ENCODE results near the gene RNF126. TPM values are rescaled to one million over a fixed set of nuclear protein-coding genes. Genes with fewer than 3 reads are reported as not detected.

Gene RNF126
- total RNA-seq, 1 donor from 2014 or later = 58.3 TPM

- Histone ChIP-seq H3K9me3 (ENCODE audit: insufficient read depth, low read depth, low read length) (no peaks in the 10 kb centered on the region), H3K27me3 (ENCODE audit: insufficient read depth, low read length) (no peaks in the 10 kb centered on the region), H4K20me1 (ENCODE audit: insufficient read depth, low read length) (peaks cover 3% of the 10 kb centered on the region), H2AFZ (ENCODE audit: low read depth, low read length) (no peak overlapping the region), H3K4me1 (ENCODE audit: insufficient read depth, low read length) (peaks cover 7% of the 10 kb centered on the region), H3K79me2 (ENCODE audit: insufficient read depth, low read length) (no peaks in the 10 kb centered on the region), H3K9ac (ENCODE audit: low read length) (no peak overlapping the region), H3K36me3 (ENCODE audit: insufficient read depth, low read length) (no peaks in the 10 kb centered on the region), H3K27ac (ENCODE audit: low read depth, low read length) (no peak overlapping the region), H3K4me3 (ENCODE audit: insufficient read depth, low read depth, low read length) (no peak overlapping the region), H3K4me2 (ENCODE audit: low read length) (no peak overlapping the region)
- TF ChIP-seq EZH2 (IDR thresholded peaks at IDR 0.05; ENCODE audit: insufficient read depth, low read length) = no peak
- no peak for TF ChIP-seq CTCF (IDR thresholded peaks at IDR 0.05; ENCODE audit: insufficient read depth, low read depth, low read length)
- peaks cover 3% of the 10 kb centered on the region for H3K27me3 Mint-ChIP-seq (ENCODE audit: low read depth, unreplicated experiment)
- FAIRE-seq = no peak
- H3K36me3 Mint-ChIP-seq (ENCODE audit: low read depth, unreplicated experiment) = peaks cover 2% of the 10 kb centered on the region
- H3K9me3 Mint-ChIP-seq (ENCODE audit: unreplicated experiment) = no peaks in the 10 kb centered on the region
- H3K4me3 Mint-ChIP-seq (ENCODE audit: unreplicated experiment) = no peak overlapping the region
- H3K27ac Mint-ChIP-seq (ENCODE audit: unreplicated experiment) = no peak overlapping the region
- H3K4me1 Mint-ChIP-seq (ENCODE audit: low read depth, unreplicated experiment) = peaks cover 2% of the 10 kb centered on the region
- DNase-seq (ENCODE audit: low read depth) = no peak
These were observed 19.3 kb downstream of the RNF126 start for GRCh38 chr19:643736-644135.

- Mint-ChIP-seq H3K36me3 (ENCODE audit: low read depth, unreplicated experiment) (peaks cover 2% of the 10 kb centered on the region), H3K4me3 (ENCODE audit: unreplicated experiment) (no peak overlapping the region), H3K27ac (ENCODE audit: unreplicated experiment) (no peak overlapping the region), H3K9me3 (ENCODE audit: unreplicated experiment) (no peaks in the 10 kb centered on the region), H3K4me1 (ENCODE audit: low read depth, unreplicated experiment) (peaks cover 2% of the 10 kb centered on the region), H3K27me3 (ENCODE audit: low read depth, unreplicated experiment) (peaks cover 3% of the 10 kb centered on the region)
- no peaks in the 10 kb centered on the region for H3K9me3 ChIP-seq (ENCODE audit: insufficient read depth, low read depth, low read length)
- H3K4me3 ChIP-seq (ENCODE audit: insufficient read depth, low read depth, low read length) = no peak overlapping the region
- H3K36me3 ChIP-seq (ENCODE audit: insufficient read depth, low read length) = no peaks in the 10 kb centered on the region
- H3K79me2 ChIP-seq (ENCODE audit: insufficient read depth, low read length) = no peaks in the 10 kb centered on the region
- H3K27me3 ChIP-seq (ENCODE audit: insufficient read depth, low read length) = no peaks in the 10 kb centered on the region
- DNase-seq (ENCODE audit: low read depth) (no peak), FAIRE-seq (no peak)
- H4K20me1 ChIP-seq (ENCODE audit: insufficient read depth, low read length) = peaks cover 3% of the 10 kb centered on the region
- H2AFZ ChIP-seq (ENCODE audit: low read depth, low read length) = no peak overlapping the region
- no peak overlapping the region for H3K27ac ChIP-seq (ENCODE audit: low read depth, low read length)
- H3K4me2 ChIP-seq (ENCODE audit: low read length) = no peak overlapping the region
- TF ChIP-seq EZH2 (IDR thresholded peaks at IDR 0.05; ENCODE audit: insufficient read depth, low read length) = no peak
- TF ChIP-seq CTCF (IDR thresholded peaks at IDR 0.05; ENCODE audit: insufficient read depth, low read depth, low read length) = no peak
- H3K4me1 ChIP-seq (ENCODE audit: insufficient read depth, low read length) = peaks cover 8% of the 10 kb centered on the region
- H3K9ac ChIP-seq (ENCODE audit: low read length) = no peak overlapping the region
These were observed 20.0 kb downstream of the RNF126 start for GRCh38 chr19:642767-643727.

GRCh38 chr19:641702-642101 lies 21.3 kb downstream of the RNF126 start:
- Histone ChIP-seq H3K4me3 (ENCODE audit: insufficient read depth, low read depth, low read length) (no peak overlapping the region), H3K79me2 (ENCODE audit: insufficient read depth, low read length) (no peaks in the 10 kb centered on the region), H3K4me2 (ENCODE audit: low read length) (no peak overlapping the region), H3K27me3 (ENCODE audit: insufficient read depth, low read length) (no peaks in the 10 kb centered on the region), H3K9ac (ENCODE audit: low read length) (no peak overlapping the region), H3K36me3 (ENCODE audit: insufficient read depth, low read length) (no peaks in the 10 kb centered on the region), H4K20me1 (ENCODE audit: insufficient read depth, low read length) (peaks cover 3% of the 10 kb centered on the region), H3K9me3 (ENCODE audit: insufficient read depth, low read depth, low read length) (no peaks in the 10 kb centered on the region), H2AFZ (ENCODE audit: low read depth, low read length) (no peak overlapping the region), H3K4me1 (ENCODE audit: insufficient read depth, low read length) (peaks cover 8% of the 10 kb centered on the region), H3K27ac (ENCODE audit: low read depth, low read length) (no peak overlapping the region)
- no peak for DNase-seq (ENCODE audit: low read depth)
- H3K4me1 Mint-ChIP-seq (ENCODE audit: low read depth, unreplicated experiment) = peaks cover 2% of the 10 kb centered on the region
- TF ChIP-seq CTCF (IDR thresholded peaks at IDR 0.05; ENCODE audit: insufficient read depth, low read depth, low read length) = no peak
- H3K4me3 Mint-ChIP-seq (ENCODE audit: unreplicated experiment) = no peak overlapping the region
- FAIRE-seq = no peak
- H3K27me3 Mint-ChIP-seq (ENCODE audit: low read depth, unreplicated experiment) = peaks cover 8% of the 10 kb centered on the region
- no peaks in the 10 kb centered on the region for H3K9me3 Mint-ChIP-seq (ENCODE audit: unreplicated experiment)
- no peak overlapping the region for H3K27ac Mint-ChIP-seq (ENCODE audit: unreplicated experiment)
- H3K36me3 Mint-ChIP-seq (ENCODE audit: low read depth, unreplicated experiment) = peaks cover 2% of the 10 kb centered on the region

Measured in astrocyte (in vitro differentiated cells and primary cell).